SHP77 treated with DMSO at 0.1 percent for 48 hours (cell line): Measurements from ENCODE around the gene NUP214.

Source experiments
- DNase-seq: peaks from one replicate; lab custom pipeline; 2025; lab: John Stamatoyannopoulos, UW

The NUP214 gene

GRCh38 chr9:131277287-131277909, 152.0 kb downstream of the NUP214 start:
- no peak for DNase-seq

GRCh38 chr9:131277910-131278701, 152.7 kb downstream of the NUP214 start:
- peak; percentile 69 for DNase-seq

GRCh38 chr9:131278702-131279111, 153.3 kb downstream of the NUP214 start:
- DNase-seq, result no peak

- DNase-seq, result no peak
Measured at GRCh38 chr9:131279196-131279862, 153.9 kb downstream of the NUP214 start.

- DNase-seq, result no peak
Measured at GRCh38 chr9:131279863-131280570, 154.6 kb downstream of the NUP214 start.

GRCh38 chr9:131280660-131281059, 155.3 kb downstream of the NUP214 start:
- DNase-seq, result no peak

GRCh38 chr9:131281119-131281965, 156.0 kb downstream of the NUP214 start:
- no peak for DNase-seq

- no peak for DNase-seq
Measured at GRCh38 chr9:131282175-131282574, 156.8 kb downstream of the NUP214 start.

GRCh38 chr9:131282688-131283422, 157.5 kb downstream of the NUP214 start:
- DNase-seq, result no peak
